Suprapubic skin (tissue), 4 donors: ENCODE data around the gene FZD7.

Experiments used
- CTCF ChIP-seq, 2 donors: fragments of 200-600 bp in 1 of 2; fragments of 450-650 bp in 1 of 2; sonication (generic) in 1 of 2; IDR thresholded peaks; one replicate each; pipeline ENCODE4 v1.5.1; 2016 to 2019; ENCODE audit warnings: antibody characterized with exemption in 2 of 2, mild to moderate bottlenecking in 1 of 2, moderate library complexity in 1 of 2
- POLR2A ChIP-seq, 2 donors: fragments of 450-650 bp; IDR thresholded peaks; one replicate each; pipeline ENCODE4 v1.6.1; 2017; ENCODE audit warnings: antibody characterized with exemption in 2 of 2, mild to moderate bottlenecking in 2 of 2, moderate library complexity in 2 of 2
- POLR2AphosphoS5 ChIP-seq, 3 donors: sonication (generic); formaldehyde crosslinking; IDR thresholded peaks; one replicate each; pipeline ENCODE4 v1.6.1; 2017; ENCODE audit warnings: antibody characterized with exemption in 3 of 3

- TF ChIP-seq CTCF (IDR thresholded peaks at IDR 0.05) (no peak), POLR2A (IDR thresholded peaks at IDR 0.05) (no peak), POLR2AphosphoS5 (IDR thresholded peaks at IDR 0.05) (no peak)
These were observed 17.0 kb upstream of the FZD7 start for GRCh38 chr2:202016579-202017227.
